GM23338 (cell line): ENCODE measurements around the gene MAP3K9. TPM values are rescaled to one million over a fixed set of nuclear protein-coding genes. Genes with fewer than 3 reads are reported as not detected.

Experiments used
- ATAC-seq: fragments of 200-7000 bp; cut with Tn5 transposase; 3 replicates; pipeline ENCODE4 v1.9.1; 2020
- DNase-seq: peaks from one replicate; pipeline ENCODE4 v3.0.0-alpha.2; 2015; ENCODE audit warnings: low spot score
- H2AFZ ChIP-seq: fragments of 200-600 bp; sonication (generic); 2 replicates; pipeline ENCODE4 v1.8.0; 2016; ENCODE audit warnings: antibody characterized with exemption, mild to moderate bottlenecking, moderate library complexity
- H3F3A ChIP-seq: fragments of 200-600 bp; sonication (generic); replicated peaks from 2 replicates; pipeline ENCODE4 v1.8.0; 2017; ENCODE audit warnings: antibody characterized with exemption, mixed run types, low read depth
- H3K27ac ChIP-seq: fragments of 200-600 bp; sonication (generic); 2 replicates; pipeline ENCODE4 v1.6.1; 2016; ENCODE audit warnings: low read depth
- H3K27me3 ChIP-seq: fragments of 200-600 bp; sonication (generic); 2 replicates; pipeline ENCODE4 v1.8.0; 2016; ENCODE audit warnings: mild to moderate bottlenecking, mixed run types, moderate library complexity; ENCODE audit not compliant: insufficient read depth
- H3K36me3 ChIP-seq: fragments of 200-600 bp; sonication (generic); 2 replicates; pipeline ENCODE4 v1.8.0; 2016; ENCODE audit warnings: mild to moderate bottlenecking; ENCODE audit not compliant: insufficient read depth
- H3K4me1 ChIP-seq: fragments of 200-600 bp; sonication (generic); 2 replicates; pipeline ENCODE4 v1.8.0; 2016; ENCODE audit warnings: mild to moderate bottlenecking, moderate library complexity; ENCODE audit not compliant: insufficient read depth
- H3K4me2 ChIP-seq: fragments of 200-600 bp; sonication (generic); 2 replicates; pipeline ENCODE4 v1.7.1; 2017; ENCODE audit warnings: mixed run types
- H3K4me3 ChIP-seq: fragments of 200-600 bp; sonication (generic); 2 replicates; pipeline ENCODE4 v1.6.1; 2016; ENCODE audit warnings: mixed run types
- H3K79me2 ChIP-seq: fragments of 200-600 bp; sonication (generic); replicated peaks from 2 replicates; pipeline ENCODE4 v1.8.0; 2017; ENCODE audit warnings: mild to moderate bottlenecking; ENCODE audit not compliant: insufficient read depth
- H3K9me2 ChIP-seq: fragments of 200-600 bp; sonication (generic); 2 replicates; pipeline ENCODE4 v1.8.0; 2017; ENCODE audit not compliant: insufficient read depth
- H4K20me1 ChIP-seq: fragments of 200-600 bp; sonication (generic); replicated peaks from 2 replicates; pipeline ENCODE4 v1.8.0; 2017; ENCODE audit warnings: mild to moderate bottlenecking; ENCODE audit not compliant: insufficient read depth
- H3K27ac Mint-ChIP-seq: 2 replicates; pipeline ENCODE4 v1.8.0; 2020; ENCODE audit warnings: inconsistent platforms, mild to moderate bottlenecking, moderate library complexity, mixed read lengths
- H3K27me3 Mint-ChIP-seq: 3 replicates; pipeline ENCODE4 v1.8.0; 2022; ENCODE audit warnings: low read depth, mild to moderate bottlenecking, moderate library complexity, mixed read lengths, inconsistent platforms; ENCODE audit not compliant: insufficient read depth, poor library complexity
- H3K36me3 Mint-ChIP-seq: 3 replicates; pipeline ENCODE4 v1.8.0; 2021; ENCODE audit warnings: low read depth, mild to moderate bottlenecking, inconsistent platforms, moderate library complexity, mixed read lengths
- H3K4me1 Mint-ChIP-seq: 3 replicates; pipeline ENCODE4 v1.8.0; 2020; ENCODE audit warnings: mild to moderate bottlenecking, inconsistent platforms, mixed read lengths
- H3K4me3 Mint-ChIP-seq: 3 replicates; pipeline ENCODE4 v1.8.0; 2021; ENCODE audit warnings: moderate library complexity, mild to moderate bottlenecking, inconsistent platforms, mixed read lengths
- H3K9me3 Mint-ChIP-seq: 3 replicates; pipeline ENCODE4 v1.8.0; 2020; ENCODE audit warnings: moderate library complexity, mild to moderate bottlenecking, inconsistent platforms, mixed read lengths
- CREB1 ChIP-seq: fragments of 250-450 bp; sonication (Bioruptor Pico); IDR thresholded peaks from 2 replicates; pipeline ENCODE4 v1.5.0; 2020; ENCODE audit warnings: low read depth, mild to moderate bottlenecking, moderate library complexity
- EZH2 ChIP-seq: fragments of 200-600 bp; sonication (generic); IDR thresholded peaks from one replicate; pipeline ENCODE4 v1.8.0; 2017; ENCODE audit warnings: antibody characterized with exemption, mild to moderate bottlenecking, low read depth; ENCODE audit not compliant: unreplicated experiment
- EZH2phosphoT487 ChIP-seq: fragments of 200-600 bp; sonication (generic); IDR thresholded peaks from one replicate; pipeline ENCODE4 v1.8.1; 2018; ENCODE audit warnings: antibody characterized with exemption; ENCODE audit not compliant: unreplicated experiment
- JUNB ChIP-seq: IDR thresholded peaks from one replicate; pipeline ENCODE4 v1.6.1; 2016; ENCODE audit warnings: antibody characterized with exemption; ENCODE audit not compliant: unreplicated experiment
- NANOG ChIP-seq: IDR thresholded peaks from 2 replicates; pipeline ENCODE4 v1.6.1; 2016; ENCODE audit warnings: antibody characterized with exemption, borderline replicate concordance
- POLR2AphosphoS5 ChIP-seq: IDR thresholded peaks from 2 replicates; pipeline ENCODE4 v1.6.1; 2016; ENCODE audit warnings: antibody characterized with exemption, low read depth
- STAT1 ChIP-seq: IDR thresholded peaks from one replicate; pipeline ENCODE4 v1.6.1; 2016; ENCODE audit warnings: antibody characterized with exemption; ENCODE audit not compliant: unreplicated experiment
- ZNF114 ChIP-seq: fragments of 250-450 bp; sonication (Bioruptor Pico); IDR thresholded peaks from 2 replicates; pipeline ENCODE4 v1.5.0; 2020; ENCODE audit warnings: mild to moderate bottlenecking, moderate library complexity
- polyA plus RNA-seq: library from polyadenylated mRNA; unstranded; fragments of >200 nt; fragmentation: Nextera tagmentation; extraction: Ambion mirVana; gene quantifications from 2 replicates; pipeline ENCODE4 v1.2.1, GENCODE V29; 2016
- total RNA-seq: library from RNA; depleted of rRNA; stranded (reverse); fragments of >200 nt; shearing (Covaris generic); gene quantifications from 2 replicates; pipeline ENCODE4 v1.2.3, GENCODE V29; 2014
- TF ChIP-seq, protein P1 (sequence below): IDR thresholded peaks from 2 replicates; pipeline ENCODE4 v1.6.1; 2016; ENCODE audit warnings: antibody characterized with exemption
- TF ChIP-seq, protein P2 (sequence below), 2 experiments: fragments of 200-600 bp in 1 of 2; sonication (generic) in 1 of 2; conservative IDR thresholded peaks; 2 replicates each; pipeline versions ENCODE4 v1.5.1 to v1.6.1; 2016 to 2017; ENCODE audit warnings: antibody characterized with exemption in 2 of 2, low read depth in 2 of 2, mild to moderate bottlenecking in 2 of 2, moderate library complexity in 1 of 2
- TF ChIP-seq, protein P3 (sequence below): IDR thresholded peaks from one replicate; pipeline ENCODE4 v1.6.1; 2018; ENCODE audit warnings: antibody characterized with exemption; ENCODE audit not compliant: unreplicated experiment
- TF ChIP-seq, protein P4 (sequence below): fragments of 250-450 bp; sonication (Bioruptor Pico); IDR thresholded peaks from 2 replicates; pipeline ENCODE4 v1.5.0; 2020; ENCODE audit warnings: mild to moderate bottlenecking, moderate library complexity

Gene MAP3K9
- total and polyA plus RNA-seq, 2 experiments from 2014 or later, result 5.3 to 30.8 TPM

DNA sequence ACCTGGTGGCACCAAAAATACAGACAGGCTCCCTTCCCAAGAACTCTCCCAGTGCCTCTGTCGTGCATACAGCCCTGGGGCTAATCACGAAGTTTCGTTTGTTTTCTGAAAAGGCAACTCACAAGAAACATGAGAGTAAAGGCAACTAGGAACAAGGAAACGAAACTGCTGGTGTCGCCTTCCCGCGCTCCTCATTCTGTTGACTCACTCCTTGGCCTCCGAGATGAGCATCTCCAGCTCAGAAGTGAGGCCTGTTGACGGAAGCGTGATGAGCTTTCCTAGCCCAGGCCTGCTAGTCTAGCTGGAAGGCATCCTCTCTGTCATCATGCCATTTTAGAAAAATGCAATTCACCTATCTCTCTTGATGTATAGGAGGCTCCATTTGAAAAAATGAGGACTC lies 117.1 kb downstream of the MAP3K9 start:
- Histone ChIP-seq H3K4me3 (no peak overlapping the region), H3K4me1 (peaks cover 14% of the 10 kb centered on the region), H3K9me2 (no peaks in the 10 kb centered on the region), H4K20me1 (no peaks in the 10 kb centered on the region), H3K27me3 (no peaks in the 10 kb centered on the region), H3F3A (no peaks in the 10 kb centered on the region), H2AFZ (peak overlapping the region; percentile 32; the same call in 1 of the 2 replicates), H3K79me2 (no peaks in the 10 kb centered on the region), H3K36me3 (no peaks in the 10 kb centered on the region), H3K4me2 (no peak overlapping the region), H3K27ac (no peak overlapping the region)
- Mint-ChIP-seq H3K36me3 (no peaks in the 10 kb centered on the region), H3K9me3 (no peaks in the 10 kb centered on the region), H3K4me1 (peaks cover 20% of the 10 kb centered on the region), H3K4me3 (no peak overlapping the region), H3K27ac (no peak overlapping the region), H3K27me3 (no peaks in the 10 kb centered on the region)
- DNase-seq (no peak), ATAC-seq (no peak)
- TF ChIP-seq EZH2phosphoT487 (no peak), ZNF114 (CRISPR knock-in tag) (no peak), POLR2AphosphoS5 (no peak), JUNB (no peak), CREB1 (no peak), EZH2 (no peak), STAT1 (no peak), NANOG (no peak)
- TF ChIP-seq, protein P1, sequence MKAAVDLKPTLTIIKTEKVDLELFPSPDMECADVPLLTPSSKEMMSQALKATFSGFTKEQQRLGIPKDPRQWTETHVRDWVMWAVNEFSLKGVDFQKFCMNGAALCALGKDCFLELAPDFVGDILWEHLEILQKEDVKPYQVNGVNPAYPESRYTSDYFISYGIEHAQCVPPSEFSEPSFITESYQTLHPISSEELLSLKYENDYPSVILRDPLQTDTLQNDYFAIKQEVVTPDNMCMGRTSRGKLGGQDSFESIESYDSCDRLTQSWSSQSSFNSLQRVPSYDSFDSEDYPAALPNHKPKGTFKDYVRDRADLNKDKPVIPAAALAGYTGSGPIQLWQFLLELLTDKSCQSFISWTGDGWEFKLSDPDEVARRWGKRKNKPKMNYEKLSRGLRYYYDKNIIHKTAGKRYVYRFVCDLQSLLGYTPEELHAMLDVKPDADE, result no peak
- TF ChIP-seq, protein P2, sequence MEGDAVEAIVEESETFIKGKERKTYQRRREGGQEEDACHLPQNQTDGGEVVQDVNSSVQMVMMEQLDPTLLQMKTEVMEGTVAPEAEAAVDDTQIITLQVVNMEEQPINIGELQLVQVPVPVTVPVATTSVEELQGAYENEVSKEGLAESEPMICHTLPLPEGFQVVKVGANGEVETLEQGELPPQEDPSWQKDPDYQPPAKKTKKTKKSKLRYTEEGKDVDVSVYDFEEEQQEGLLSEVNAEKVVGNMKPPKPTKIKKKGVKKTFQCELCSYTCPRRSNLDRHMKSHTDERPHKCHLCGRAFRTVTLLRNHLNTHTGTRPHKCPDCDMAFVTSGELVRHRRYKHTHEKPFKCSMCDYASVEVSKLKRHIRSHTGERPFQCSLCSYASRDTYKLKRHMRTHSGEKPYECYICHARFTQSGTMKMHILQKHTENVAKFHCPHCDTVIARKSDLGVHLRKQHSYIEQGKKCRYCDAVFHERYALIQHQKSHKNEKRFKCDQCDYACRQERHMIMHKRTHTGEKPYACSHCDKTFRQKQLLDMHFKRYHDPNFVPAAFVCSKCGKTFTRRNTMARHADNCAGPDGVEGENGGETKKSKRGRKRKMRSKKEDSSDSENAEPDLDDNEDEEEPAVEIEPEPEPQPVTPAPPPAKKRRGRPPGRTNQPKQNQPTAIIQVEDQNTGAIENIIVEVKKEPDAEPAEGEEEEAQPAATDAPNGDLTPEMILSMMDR (conservative IDR thresholded peaks at IDR 0.05; ENCODE audit: low read depth in 2 of 2), result no peak
- TF ChIP-seq, protein P3, sequence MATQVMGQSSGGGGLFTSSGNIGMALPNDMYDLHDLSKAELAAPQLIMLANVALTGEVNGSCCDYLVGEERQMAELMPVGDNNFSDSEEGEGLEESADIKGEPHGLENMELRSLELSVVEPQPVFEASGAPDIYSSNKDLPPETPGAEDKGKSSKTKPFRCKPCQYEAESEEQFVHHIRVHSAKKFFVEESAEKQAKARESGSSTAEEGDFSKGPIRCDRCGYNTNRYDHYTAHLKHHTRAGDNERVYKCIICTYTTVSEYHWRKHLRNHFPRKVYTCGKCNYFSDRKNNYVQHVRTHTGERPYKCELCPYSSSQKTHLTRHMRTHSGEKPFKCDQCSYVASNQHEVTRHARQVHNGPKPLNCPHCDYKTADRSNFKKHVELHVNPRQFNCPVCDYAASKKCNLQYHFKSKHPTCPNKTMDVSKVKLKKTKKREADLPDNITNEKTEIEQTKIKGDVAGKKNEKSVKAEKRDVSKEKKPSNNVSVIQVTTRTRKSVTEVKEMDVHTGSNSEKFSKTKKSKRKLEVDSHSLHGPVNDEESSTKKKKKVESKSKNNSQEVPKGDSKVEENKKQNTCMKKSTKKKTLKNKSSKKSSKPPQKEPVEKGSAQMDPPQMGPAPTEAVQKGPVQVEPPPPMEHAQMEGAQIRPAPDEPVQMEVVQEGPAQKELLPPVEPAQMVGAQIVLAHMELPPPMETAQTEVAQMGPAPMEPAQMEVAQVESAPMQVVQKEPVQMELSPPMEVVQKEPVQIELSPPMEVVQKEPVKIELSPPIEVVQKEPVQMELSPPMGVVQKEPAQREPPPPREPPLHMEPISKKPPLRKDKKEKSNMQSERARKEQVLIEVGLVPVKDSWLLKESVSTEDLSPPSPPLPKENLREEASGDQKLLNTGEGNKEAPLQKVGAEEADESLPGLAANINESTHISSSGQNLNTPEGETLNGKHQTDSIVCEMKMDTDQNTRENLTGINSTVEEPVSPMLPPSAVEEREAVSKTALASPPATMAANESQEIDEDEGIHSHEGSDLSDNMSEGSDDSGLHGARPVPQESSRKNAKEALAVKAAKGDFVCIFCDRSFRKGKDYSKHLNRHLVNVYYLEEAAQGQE, result no peak
- TF ChIP-seq, protein P4, sequence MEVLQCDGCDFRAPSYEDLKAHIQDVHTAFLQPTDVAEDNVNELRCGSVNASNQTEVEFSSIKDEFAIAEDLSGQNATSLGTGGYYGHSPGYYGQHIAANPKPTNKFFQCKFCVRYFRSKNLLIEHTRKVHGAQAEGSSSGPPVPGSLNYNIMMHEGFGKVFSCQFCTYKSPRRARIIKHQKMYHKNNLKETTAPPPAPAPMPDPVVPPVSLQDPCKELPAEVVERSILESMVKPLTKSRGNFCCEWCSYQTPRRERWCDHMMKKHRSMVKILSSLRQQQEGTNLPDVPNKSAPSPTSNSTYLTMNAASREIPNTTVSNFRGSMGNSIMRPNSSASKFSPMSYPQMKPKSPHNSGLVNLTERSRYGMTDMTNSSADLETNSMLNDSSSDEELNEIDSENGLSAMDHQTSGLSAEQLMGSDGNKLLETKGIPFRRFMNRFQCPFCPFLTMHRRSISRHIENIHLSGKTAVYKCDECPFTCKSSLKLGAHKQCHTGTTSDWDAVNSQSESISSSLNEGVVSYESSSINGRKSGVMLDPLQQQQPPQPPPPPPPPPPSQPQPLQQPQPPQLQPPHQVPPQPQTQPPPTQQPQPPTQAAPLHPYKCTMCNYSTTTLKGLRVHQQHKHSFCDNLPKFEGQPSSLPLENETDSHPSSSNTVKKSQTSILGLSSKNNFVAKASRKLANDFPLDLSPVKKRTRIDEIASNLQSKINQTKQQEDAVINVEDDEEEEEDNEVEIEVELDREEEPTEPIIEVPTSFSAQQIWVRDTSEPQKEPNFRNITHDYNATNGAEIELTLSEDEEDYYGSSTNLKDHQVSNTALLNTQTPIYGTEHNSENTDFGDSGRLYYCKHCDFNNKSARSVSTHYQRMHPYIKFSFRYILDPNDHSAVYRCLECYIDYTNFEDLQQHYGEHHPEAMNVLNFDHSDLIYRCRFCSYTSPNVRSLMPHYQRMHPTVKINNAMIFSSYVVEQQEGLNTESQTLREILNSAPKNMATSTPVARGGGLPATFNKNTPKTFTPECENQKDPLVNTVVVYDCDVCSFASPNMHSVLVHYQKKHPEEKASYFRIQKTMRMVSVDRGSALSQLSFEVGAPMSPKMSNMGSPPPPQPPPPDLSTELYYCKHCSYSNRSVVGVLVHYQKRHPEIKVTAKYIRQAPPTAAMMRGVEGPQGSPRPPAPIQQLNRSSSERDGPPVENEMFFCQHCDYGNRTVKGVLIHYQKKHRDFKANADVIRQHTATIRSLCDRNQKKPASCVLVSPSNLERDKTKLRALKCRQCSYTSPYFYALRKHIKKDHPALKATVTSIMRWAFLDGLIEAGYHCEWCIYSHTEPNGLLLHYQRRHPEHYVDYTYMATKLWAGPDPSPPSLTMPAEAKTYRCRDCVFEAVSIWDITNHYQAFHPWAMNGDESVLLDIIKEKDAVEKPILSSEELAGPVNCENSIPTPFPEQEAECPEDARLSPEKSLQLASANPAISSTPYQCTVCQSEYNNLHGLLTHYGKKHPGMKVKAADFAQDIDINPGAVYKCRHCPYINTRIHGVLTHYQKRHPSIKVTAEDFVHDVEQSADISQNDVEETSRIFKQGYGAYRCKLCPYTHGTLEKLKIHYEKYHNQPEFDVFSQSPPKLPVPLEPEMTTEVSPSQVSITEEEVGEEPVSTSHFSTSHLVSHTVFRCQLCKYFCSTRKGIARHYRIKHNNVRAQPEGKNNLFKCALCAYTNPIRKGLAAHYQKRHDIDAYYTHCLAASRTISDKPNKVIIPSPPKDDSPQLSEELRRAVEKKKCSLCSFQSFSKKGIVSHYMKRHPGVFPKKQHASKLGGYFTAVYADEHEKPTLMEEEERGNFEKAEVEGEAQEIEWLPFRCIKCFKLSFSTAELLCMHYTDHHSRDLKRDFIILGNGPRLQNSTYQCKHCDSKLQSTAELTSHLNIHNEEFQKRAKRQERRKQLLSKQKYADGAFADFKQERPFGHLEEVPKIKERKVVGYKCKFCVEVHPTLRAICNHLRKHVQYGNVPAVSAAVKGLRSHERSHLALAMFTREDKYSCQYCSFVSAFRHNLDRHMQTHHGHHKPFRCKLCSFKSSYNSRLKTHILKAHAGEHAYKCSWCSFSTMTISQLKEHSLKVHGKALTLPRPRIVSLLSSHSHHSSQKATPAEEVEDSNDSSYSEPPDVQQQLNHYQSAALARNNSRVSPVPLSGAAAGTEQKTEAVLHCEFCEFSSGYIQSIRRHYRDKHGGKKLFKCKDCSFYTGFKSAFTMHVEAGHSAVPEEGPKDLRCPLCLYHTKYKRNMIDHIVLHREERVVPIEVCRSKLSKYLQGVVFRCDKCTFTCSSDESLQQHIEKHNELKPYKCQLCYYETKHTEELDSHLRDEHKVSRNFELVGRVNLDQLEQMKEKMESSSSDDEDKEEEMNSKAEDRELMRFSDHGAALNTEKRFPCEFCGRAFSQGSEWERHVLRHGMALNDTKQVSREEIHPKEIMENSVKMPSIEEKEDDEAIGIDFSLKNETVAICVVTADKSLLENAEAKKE (CRISPR knock-in tag), result no peak
